Measurements from ENCODE around the gene EBI3. TPM values are rescaled to one million over a fixed set of nuclear protein-coding genes. Genes with fewer than 3 reads are reported as not detected.

EBI3 gene
- total RNA-seq, 2 experiments from 2014 or later = not detected

GRCh38 chr19:4199699-4200293 lies 29.5 kb upstream of the EBI3 start:
- no peak for TF ChIP-seq EZH2phosphoT487 (IDR thresholded peaks at IDR 0.05; ENCODE audit: borderline replicate concordance, low read depth, low read length)
- no peak for TF ChIP-seq CTCF (conservative IDR thresholded peaks at IDR 0.05; ENCODE audit: low read length)
- Histone ChIP-seq H3K27ac (ENCODE audit: low read depth, low read length, poor library complexity, severe bottlenecking) (no peak overlapping the region), H3K4me1 (ENCODE audit: insufficient read depth, low read length, poor library complexity, severe bottlenecking) (no peaks in the 10 kb centered on the region), H3K79me2 (ENCODE audit: insufficient read depth, low read depth, low read length) (no peaks in the 10 kb centered on the region), H3K9me3 (ENCODE audit: low read length) (peaks cover 8% of the 10 kb centered on the region), H4K20me1 (ENCODE audit: insufficient read depth, low read length) (no peaks in the 10 kb centered on the region), H3K4me3 (ENCODE audit: low read depth, low read length, poor library complexity, severe bottlenecking) (no peak overlapping the region), H3K36me3 (ENCODE audit: insufficient read depth, low read length) (no peaks in the 10 kb centered on the region), H3K9me2 (ENCODE audit: insufficient read depth, low read length) (no peaks in the 10 kb centered on the region), H3K4me2 (ENCODE audit: low read length) (no peak overlapping the region), H2AFZ (ENCODE audit: low read length) (no peak overlapping the region)
- no peak for DNase-seq (ENCODE audit: low spot score)
- intact Hi-C loops (cut with micrococcal nuclease; ENCODE audit: unreplicated experiment) = no loop called here
- no TSS peak for BruUV-seq (replicated peaks)
- ChIA-PET CTCF (ENCODE audit: unreplicated experiment) (no interaction called here), POLR2A (no interaction called here)

- TF ChIP-seq EZH2phosphoT487 (IDR thresholded peaks at IDR 0.05; ENCODE audit: borderline replicate concordance, low read depth, low read length) = no peak
- TF ChIP-seq CTCF (conservative IDR thresholded peaks at IDR 0.05; ENCODE audit: low read length) = no peak
- Histone ChIP-seq H3K36me3 (ENCODE audit: insufficient read depth, low read length) (no peaks in the 10 kb centered on the region), H2AFZ (ENCODE audit: low read length) (no peak overlapping the region), H3K4me3 (ENCODE audit: low read depth, low read length, poor library complexity, severe bottlenecking) (no peak overlapping the region), H4K20me1 (ENCODE audit: insufficient read depth, low read length) (no peaks in the 10 kb centered on the region), H3K4me1 (ENCODE audit: insufficient read depth, low read length, poor library complexity, severe bottlenecking) (no peaks in the 10 kb centered on the region), H3K27ac (ENCODE audit: low read depth, low read length, poor library complexity, severe bottlenecking) (no peak overlapping the region), H3K9me2 (ENCODE audit: insufficient read depth, low read length) (no peaks in the 10 kb centered on the region), H3K9me3 (ENCODE audit: low read length) (peaks cover 8% of the 10 kb centered on the region), H3K4me2 (ENCODE audit: low read length) (no peak overlapping the region), H3K79me2 (ENCODE audit: insufficient read depth, low read depth, low read length) (no peaks in the 10 kb centered on the region)
- POLR2A ChIA-PET = interaction anchor here (0.6 kb wide), 1 partner anchor 613 kb away, joined by 4 read pairs; no protein-coding TSS in a partner anchor
- CTCF ChIA-PET (ENCODE audit: unreplicated experiment) = no interaction called here
- BruUV-seq (replicated peaks) = no TSS peak
- intact Hi-C loops (cut with micrococcal nuclease; ENCODE audit: unreplicated experiment) = no loop called here
- DNase-seq (ENCODE audit: low spot score) = no peak
Measured at GRCh38 chr19:4200940-4201542, 28.3 kb upstream of the EBI3 start.

GRCh38 chr19:4201798-4202197 lies 27.5 kb upstream of the EBI3 start:
- ChIA-PET CTCF (ENCODE audit: unreplicated experiment) (no interaction called here), POLR2A (interaction anchor here (0.6 kb wide), 1 partner anchor 613 kb away, joined by 4 read pairs; no protein-coding TSS in a partner anchor)
- Histone ChIP-seq H3K27ac (ENCODE audit: low read depth, low read length, poor library complexity, severe bottlenecking) (no peak overlapping the region), H3K4me1 (ENCODE audit: insufficient read depth, low read length, poor library complexity, severe bottlenecking) (no peaks in the 10 kb centered on the region), H3K4me3 (ENCODE audit: low read depth, low read length, poor library complexity, severe bottlenecking) (no peak overlapping the region), H3K36me3 (ENCODE audit: insufficient read depth, low read length) (no peaks in the 10 kb centered on the region), H4K20me1 (ENCODE audit: insufficient read depth, low read length) (no peaks in the 10 kb centered on the region), H3K9me3 (ENCODE audit: low read length) (peaks cover 8% of the 10 kb centered on the region), H3K4me2 (ENCODE audit: low read length) (no peak overlapping the region), H2AFZ (ENCODE audit: low read length) (no peak overlapping the region), H3K79me2 (ENCODE audit: insufficient read depth, low read depth, low read length) (no peaks in the 10 kb centered on the region), H3K9me2 (ENCODE audit: insufficient read depth, low read length) (no peaks in the 10 kb centered on the region)
- intact Hi-C loops (cut with micrococcal nuclease; ENCODE audit: unreplicated experiment) = no loop called here
- TF ChIP-seq CTCF (conservative IDR thresholded peaks at IDR 0.05; ENCODE audit: low read length) = no peak
- no peak for TF ChIP-seq EZH2phosphoT487 (IDR thresholded peaks at IDR 0.05; ENCODE audit: borderline replicate concordance, low read depth, low read length)
- DNase-seq (ENCODE audit: low spot score) = no peak
- no TSS peak for BruUV-seq (replicated peaks)

Measured in OCI-LY7 (cell line).